HUES48 (cell line): ENCODE data around the gene CDKN2B-AS1.
"Not testable (repeated sequence)": the region's sequence is repeated elsewhere in the genome, so short reads cannot be mapped to it uniquely, and the experiment has no call there.

ENCODE experiments used
- H3K27ac ChIP-seq: one replicate; pipeline ENCODE4 v1.7.0; 2013; ENCODE audit warnings: low read depth, low read length, inconsistent platforms
- H3K27me3 ChIP-seq: 2 replicates; pipeline ENCODE4 v1.6.1; 2013; ENCODE audit warnings: mild to moderate bottlenecking, low read length; ENCODE audit not compliant: control insufficient read depth, insufficient read depth
- H3K36me3 ChIP-seq: 2 replicates; pipeline ENCODE4 v1.6.1; 2013; ENCODE audit warnings: low read length; ENCODE audit not compliant: control insufficient read depth, insufficient read depth
- H3K4me1 ChIP-seq: 2 replicates; pipeline ENCODE4 v1.6.1; 2013; ENCODE audit warnings: mild to moderate bottlenecking, low read length; ENCODE audit not compliant: control insufficient read depth, insufficient read depth
- H3K4me3 ChIP-seq: 2 replicates; pipeline ENCODE4 v1.5.1; 2013; ENCODE audit warnings: mild to moderate bottlenecking, low read depth, low read length
- H3K9ac ChIP-seq: 2 replicates; pipeline ENCODE4 v1.6.1; 2013; ENCODE audit warnings: mild to moderate bottlenecking, low read depth, low read length, moderate library complexity
- H3K9me3 ChIP-seq: 2 replicates; pipeline ENCODE4 v1.6.1; 2013; ENCODE audit warnings: low read length; ENCODE audit not compliant: control insufficient read depth, insufficient read depth

CDKN2B-AS1 gene

DNA sequence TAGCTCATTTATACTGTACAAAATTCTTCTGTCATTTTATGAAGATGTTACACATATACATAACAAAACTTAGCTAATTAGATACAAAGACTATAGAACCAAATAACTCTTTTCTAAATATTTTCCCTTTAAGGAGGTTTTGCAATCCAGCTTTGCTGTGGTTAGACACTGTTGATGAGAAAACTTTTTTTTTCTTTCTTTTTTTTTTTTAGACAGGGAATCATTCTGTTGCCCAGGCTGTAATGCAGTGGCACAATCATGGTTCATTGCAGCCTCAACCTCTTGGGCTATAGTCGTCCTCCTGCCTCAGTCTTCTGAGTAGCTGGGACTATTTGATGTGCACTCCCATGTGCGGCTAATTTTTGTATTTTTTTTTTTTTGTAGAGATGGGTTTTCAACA lies 53.0 kb downstream of the CDKN2B-AS1 start:
- Histone ChIP-seq H3K27me3 (no peaks in the 10 kb centered on the region), H3K9ac (no peak overlapping the region), H3K27ac (no peak overlapping the region), H3K9me3 (no peaks in the 10 kb centered on the region), H3K4me3 (no peak overlapping the region), H3K4me1 (no peaks in the 10 kb centered on the region), H3K36me3 (no peaks in the 10 kb centered on the region)

GRCh38 chr9:22049411-22049810 lies 54.8 kb downstream of the CDKN2B-AS1 start:
- Histone ChIP-seq H3K4me3 (no peak overlapping the region), H3K27me3 (no peaks in the 10 kb centered on the region), H3K9ac (no peak overlapping the region), H3K27ac (no peak overlapping the region), H3K4me1 (no peaks in the 10 kb centered on the region), H3K9me3 (no peaks in the 10 kb centered on the region), H3K36me3 (no peaks in the 10 kb centered on the region)

DNA sequence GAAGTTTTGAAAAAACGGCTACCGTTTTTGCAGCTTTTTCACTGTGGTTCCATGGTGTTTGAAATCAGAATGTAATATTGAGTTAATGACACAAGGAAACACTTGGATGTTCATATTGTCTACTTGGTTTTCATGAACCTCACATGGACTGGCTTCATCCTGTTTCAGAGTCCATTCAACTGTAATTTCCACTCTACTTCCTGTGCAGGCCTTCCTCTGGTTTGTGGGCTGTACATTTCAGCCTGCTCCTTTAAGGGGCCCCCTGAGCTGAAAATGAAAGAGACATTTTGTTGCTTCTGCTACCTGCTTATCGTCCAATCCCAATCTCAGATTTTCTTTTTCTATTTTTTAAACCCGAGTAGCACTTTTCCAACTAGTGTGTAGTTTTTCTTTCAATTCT lies 56.3 kb downstream of the CDKN2B-AS1 start:
- no peaks in the 10 kb centered on the region for H3K27me3 ChIP-seq
- H3K4me3 ChIP-seq: no peak overlapping the region
- no peaks in the 10 kb centered on the region for H3K4me1 ChIP-seq
- H3K9me3 ChIP-seq: no peaks in the 10 kb centered on the region
- H3K36me3 ChIP-seq: no peaks in the 10 kb centered on the region
- H3K27ac ChIP-seq: no peak overlapping the region
- no peak overlapping the region for H3K9ac ChIP-seq

DNA sequence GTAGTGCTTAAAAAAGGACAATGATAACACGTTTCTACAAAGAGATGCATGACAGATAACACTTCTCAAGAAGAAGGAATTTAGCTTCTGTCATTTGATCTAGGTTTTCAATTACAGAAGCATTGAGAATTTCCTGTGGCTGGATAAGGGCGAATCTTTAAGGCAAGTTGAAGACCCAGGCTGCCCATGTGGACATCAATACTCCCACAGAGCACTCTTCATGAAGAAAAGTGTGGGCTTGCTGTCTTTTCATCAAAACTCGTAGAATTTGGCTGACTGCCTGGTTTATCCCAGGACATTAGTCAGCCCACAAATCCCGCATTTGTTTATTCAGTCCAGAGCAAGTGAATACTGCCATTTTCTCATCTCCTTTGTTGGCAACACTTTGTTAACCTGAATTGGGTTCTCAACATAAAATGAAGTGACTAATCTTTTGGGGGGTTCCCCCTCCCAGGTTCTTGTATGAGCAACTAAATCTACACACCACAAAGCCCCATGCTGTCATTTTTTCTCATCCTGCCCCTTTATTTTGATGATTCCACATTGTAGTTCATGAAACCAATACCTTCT lies 57.9 kb downstream of the CDKN2B-AS1 start:
- peak overlapping the region; percentile 47 for H3K27ac ChIP-seq
- no peaks in the 10 kb centered on the region for H3K27me3 ChIP-seq
- no peaks in the 10 kb centered on the region for H3K4me1 ChIP-seq
- H3K9ac ChIP-seq: no peak overlapping the region
- no peaks in the 10 kb centered on the region for H3K9me3 ChIP-seq
- H3K4me3 ChIP-seq: no peak overlapping the region
- no peaks in the 10 kb centered on the region for H3K36me3 ChIP-seq

DNA sequence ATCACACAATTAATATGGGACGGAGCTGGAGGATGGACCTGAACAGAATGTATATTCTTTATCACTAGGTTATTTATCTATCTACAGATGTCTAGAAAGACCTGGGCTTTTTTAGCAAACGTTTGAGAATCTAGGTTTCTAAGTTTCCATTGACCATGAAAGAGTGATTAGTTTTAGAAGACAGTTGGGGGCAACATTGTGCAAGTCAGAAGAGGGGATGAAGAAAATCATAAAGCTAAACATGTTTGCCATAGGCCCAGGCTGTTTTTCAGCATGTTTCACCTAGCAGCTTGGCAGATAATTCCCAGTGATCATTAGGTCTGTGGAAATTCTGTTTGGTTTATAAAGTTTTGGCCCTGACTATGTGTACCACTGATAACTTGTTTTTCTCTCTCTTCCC lies 58.6 kb downstream of the CDKN2B-AS1 start:
- H3K9me3 ChIP-seq: no peaks in the 10 kb centered on the region
- no peaks in the 10 kb centered on the region for H3K36me3 ChIP-seq
- H3K4me1 ChIP-seq: no peaks in the 10 kb centered on the region
- no peak overlapping the region for H3K9ac ChIP-seq
- peak overlapping the region; percentile 44 for H3K27ac ChIP-seq
- H3K4me3 ChIP-seq: no peak overlapping the region
- no peaks in the 10 kb centered on the region for H3K27me3 ChIP-seq

GRCh38 chr9:22054076-22054475 lies 59.5 kb downstream of the CDKN2B-AS1 start:
- Histone ChIP-seq H3K36me3 (no peaks in the 10 kb centered on the region), H3K27ac (no peak overlapping the region), H3K4me1 (no peaks in the 10 kb centered on the region), H3K9me3 (no peaks in the 10 kb centered on the region), H3K27me3 (no peaks in the 10 kb centered on the region), H3K9ac (no peak overlapping the region), H3K4me3 (no peak overlapping the region)

GRCh38 chr9:22054529-22054928 lies 59.9 kb downstream of the CDKN2B-AS1 start:
- Histone ChIP-seq H3K4me1 (no peaks in the 10 kb centered on the region), H3K9ac (no peak overlapping the region), H3K36me3 (no peaks in the 10 kb centered on the region)

DNA sequence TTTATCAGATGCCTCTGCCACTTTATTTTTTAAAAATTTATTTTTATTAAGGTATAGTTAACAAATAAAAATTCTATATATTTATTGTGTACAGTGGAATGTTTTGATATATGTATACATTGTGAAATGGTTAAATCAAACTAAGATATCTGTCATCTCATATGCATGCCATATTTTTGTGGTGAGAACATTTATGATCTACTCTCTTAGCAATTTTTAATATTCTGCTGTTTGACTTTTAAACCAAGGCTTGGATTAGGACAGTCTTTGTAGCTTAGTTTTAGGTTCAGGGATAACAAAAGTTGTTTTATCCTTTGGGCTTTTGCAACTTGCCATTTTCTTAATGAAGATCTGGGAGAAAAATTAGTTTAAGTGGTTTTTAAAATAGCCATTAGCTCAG lies 60.5 kb downstream of the CDKN2B-AS1 start:
- no peaks in the 10 kb centered on the region for H3K4me1 ChIP-seq
- no peak overlapping the region for H3K27ac ChIP-seq
- H3K9me3 ChIP-seq: no peaks in the 10 kb centered on the region
- H3K36me3 ChIP-seq: no peaks in the 10 kb centered on the region
- no peak overlapping the region for H3K9ac ChIP-seq
- H3K27me3 ChIP-seq: no peaks in the 10 kb centered on the region
- no peak overlapping the region for H3K4me3 ChIP-seq

More at GRCh38 chr9:22054529-22054928, 59.9 kb downstream of the CDKN2B-AS1 start:
- Histone ChIP-seq H3K27ac (no peak overlapping the region), H3K9me3 (no peaks in the 10 kb centered on the region), H3K4me3 (no peak overlapping the region), H3K27me3 (no peaks in the 10 kb centered on the region)

GRCh38 chr9:22056402-22056801 lies 61.8 kb downstream of the CDKN2B-AS1 start:
- Histone ChIP-seq H3K4me1 (no peaks in the 10 kb centered on the region), H3K4me3 (no peak overlapping the region), H3K27ac (no peak overlapping the region), H3K9me3 (no peaks in the 10 kb centered on the region), H3K36me3 (no peaks in the 10 kb centered on the region), H3K27me3 (no peaks in the 10 kb centered on the region), H3K9ac (no peak overlapping the region)

- not testable (repeated sequence) for H3K4me1 ChIP-seq, H3K36me3 ChIP-seq, H3K9ac ChIP-seq, H3K9me3 ChIP-seq, H3K27me3 ChIP-seq, H3K27ac ChIP-seq, H3K4me3 ChIP-seq
Observed at GRCh38 chr9:22057972-22058371, 63.4 kb downstream of the CDKN2B-AS1 start.

DNA sequence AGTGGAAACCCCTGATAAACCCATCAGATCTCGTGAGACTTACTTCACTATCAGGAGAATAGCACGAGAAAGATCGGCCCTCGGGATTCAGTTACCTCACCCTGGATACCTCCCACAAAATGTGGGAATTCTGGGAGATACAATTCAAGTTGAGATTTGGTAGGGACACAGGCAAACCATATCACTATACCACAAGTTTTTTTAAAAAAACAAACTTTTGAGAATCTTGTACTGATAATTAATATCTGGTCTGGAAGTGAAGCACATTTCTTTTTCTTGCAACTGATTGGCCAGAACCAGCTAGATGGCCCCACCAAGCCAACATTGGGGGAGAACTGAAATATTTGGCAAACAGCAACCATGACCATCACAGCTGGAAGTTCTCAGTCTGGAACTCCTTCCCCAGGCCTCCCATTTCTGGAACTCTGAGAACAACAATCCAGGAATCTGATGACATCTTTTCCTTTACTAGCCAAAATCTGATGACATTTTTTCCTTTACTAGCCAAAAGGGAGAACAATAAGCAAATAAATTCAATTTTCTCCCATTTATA lies 66.3 kb downstream of the CDKN2B-AS1 start:
- Histone ChIP-seq H3K9ac (no peak overlapping the region), H3K27me3 (no peaks in the 10 kb centered on the region), H3K9me3 (no peaks in the 10 kb centered on the region), H3K4me3 (no peak overlapping the region), H3K36me3 (no peaks in the 10 kb centered on the region), H3K4me1 (no peaks in the 10 kb centered on the region), H3K27ac (no peak overlapping the region)
